MCF 10A (cell line): ENCODE data around the gene KCNAB1. TPM values are rescaled to one million over a fixed set of nuclear protein-coding genes. Genes with fewer than 3 reads are reported as not detected.

Experiments
- BruUV-seq: library from RNA; stranded (reverse); fragments of 400-500 nt; replicated peaks from 2 replicates; lab custom pipeline; 2021; lab: Mats Ljungman, UMichigan
- CTCF ChIA-PET: fragments of 300-600 bp; sonication (Branson Sonifier 250); formaldehyde crosslinking; extraction: SDS; loops from one replicate; lab custom pipeline; 2021; ENCODE audit warnings: antibody characterized with exemption, inconsistent platforms; lab: Yijun Ruan, JAX
- POLR2A ChIA-PET: fragments of 300-600, 350-650 bp; sonication (Branson Sonifier 250); formaldehyde crosslinking; extraction: SDS; loops from one replicate; lab custom pipeline; 2020; ENCODE audit warnings: antibody characterized with exemption, inconsistent platforms; lab: Yijun Ruan, JAX
- DNase-seq: peaks from one replicate; pipeline ENCODE4 v3.0.0-alpha.2; 2018; ENCODE audit not compliant: unreplicated experiment
- H3K27ac Mint-ChIP-seq: one replicate; pipeline ENCODE4 v1.8.0; 2022; ENCODE audit warnings: mild to moderate bottlenecking, low read depth, mixed read lengths; ENCODE audit not compliant: unreplicated experiment
- H3K27me3 Mint-ChIP-seq: one replicate; pipeline ENCODE4 v1.8.0; 2022; ENCODE audit warnings: mixed read lengths; ENCODE audit not compliant: insufficient read depth, unreplicated experiment
- H3K36me3 Mint-ChIP-seq: one replicate; pipeline ENCODE4 v1.8.0; 2022; ENCODE audit warnings: mild to moderate bottlenecking, moderate library complexity, mixed read lengths; ENCODE audit not compliant: insufficient read depth, unreplicated experiment
- H3K4me1 Mint-ChIP-seq: one replicate; pipeline ENCODE4 v1.8.0; 2022; ENCODE audit warnings: mixed read lengths; ENCODE audit not compliant: insufficient read depth, unreplicated experiment
- H3K4me3 Mint-ChIP-seq: one replicate; pipeline ENCODE4 v1.8.0; 2022; ENCODE audit warnings: mild to moderate bottlenecking, moderate library complexity, mixed read lengths; ENCODE audit not compliant: unreplicated experiment
- H3K9me3 Mint-ChIP-seq: one replicate; pipeline ENCODE4 v1.8.0; 2022; ENCODE audit warnings: mixed read lengths; ENCODE audit not compliant: unreplicated experiment
- CTCF ChIP-seq: fragments of 200-600 bp; IDR thresholded peaks from one replicate; pipeline ENCODE4 v1.8.0; 2022; ENCODE audit warnings: antibody characterized with exemption, mild to moderate bottlenecking; ENCODE audit not compliant: unreplicated experiment
- intact Hi-C: fragments of 100-400 bp; cut with micrococcal nuclease; formaldehyde crosslinking; loops from 2 replicates; pipeline ENCODE4 v1.14.1; 2022
- total RNA-seq: library from RNA; stranded (reverse); gene quantifications from 2 replicates; pipeline ENCODE4 v1.2.3, GENCODE V29; 2022

KCNAB1 gene
- total RNA-seq, 1 experiment from 2014 or later, result 0.44 TPM

DNA sequence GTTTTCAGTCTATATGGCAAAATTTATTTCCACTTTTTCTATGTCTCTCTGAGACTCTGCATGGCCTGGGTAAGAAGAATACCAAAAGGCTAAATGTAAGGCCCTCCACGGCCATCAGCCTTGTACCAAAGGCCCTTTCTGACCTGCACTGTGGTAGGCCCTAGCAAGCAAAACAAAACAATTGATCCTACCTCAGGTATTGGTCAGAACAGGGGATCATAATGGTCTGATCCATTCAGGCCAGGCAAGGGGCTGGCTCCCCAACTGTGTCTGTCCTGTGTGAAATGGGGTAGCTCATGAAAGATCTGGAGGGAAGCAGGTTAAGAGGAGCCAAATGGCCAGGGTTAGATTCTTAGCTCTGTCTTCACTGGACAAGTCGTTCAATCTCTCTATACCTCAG lies 253.3 kb downstream of the KCNAB1 start:
- Mint-ChIP-seq H3K27ac (no peak overlapping the region), H3K36me3 (no peaks in the 10 kb centered on the region), H3K4me3 (no peak overlapping the region), H3K9me3 (no peaks in the 10 kb centered on the region), H3K4me1 (no peaks in the 10 kb centered on the region), H3K27me3 (peaks cover 54% of the 10 kb centered on the region)
- DNase-seq, result no peak
- no TSS peak for BruUV-seq
- intact Hi-C loops, result no loop called here
- CTCF ChIA-PET, result interaction anchor here (0.6 to 0.7 kb wide), 2 partner anchors 10 to 169 kb away, joined by 3 to 4 read pairs; no protein-coding TSS in a partner anchor
- TF ChIP-seq CTCF, result no peak
- POLR2A ChIA-PET, result no interaction called here

DNA sequence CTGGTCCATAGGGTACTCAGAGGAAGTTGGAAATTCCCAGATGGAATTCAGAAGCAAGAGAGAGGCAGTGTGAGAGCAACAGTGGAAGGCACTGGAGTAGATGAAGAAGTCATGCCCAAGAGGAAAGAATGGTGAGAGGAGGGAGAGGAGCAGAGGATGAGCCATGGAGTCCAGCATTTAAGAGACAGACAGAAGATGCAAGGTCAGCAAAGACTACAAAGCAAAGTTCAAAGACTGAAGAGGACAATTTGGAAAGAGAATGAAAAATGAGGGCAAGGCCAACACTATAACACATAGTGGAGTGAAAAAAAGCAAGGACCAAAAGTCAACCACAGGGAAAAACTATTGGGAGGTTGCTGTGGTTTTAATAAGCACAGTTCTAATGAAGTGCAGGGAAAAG lies 255.8 kb downstream of the KCNAB1 start:
- TF ChIP-seq CTCF, result no peak
- ChIA-PET POLR2A (no interaction called here), CTCF (no interaction called here)
- no peaks in the 10 kb centered on the region for H3K36me3 Mint-ChIP-seq
- no peaks in the 10 kb centered on the region for H3K4me1 Mint-ChIP-seq
- intact Hi-C loops, result no loop called here
- no TSS peak for BruUV-seq
- H3K27me3 Mint-ChIP-seq, result peaks cover 57% of the 10 kb centered on the region
- no peak for DNase-seq
- no peak overlapping the region for H3K4me3 Mint-ChIP-seq
- no peak overlapping the region for H3K27ac Mint-ChIP-seq
- H3K9me3 Mint-ChIP-seq, result no peaks in the 10 kb centered on the region

DNA sequence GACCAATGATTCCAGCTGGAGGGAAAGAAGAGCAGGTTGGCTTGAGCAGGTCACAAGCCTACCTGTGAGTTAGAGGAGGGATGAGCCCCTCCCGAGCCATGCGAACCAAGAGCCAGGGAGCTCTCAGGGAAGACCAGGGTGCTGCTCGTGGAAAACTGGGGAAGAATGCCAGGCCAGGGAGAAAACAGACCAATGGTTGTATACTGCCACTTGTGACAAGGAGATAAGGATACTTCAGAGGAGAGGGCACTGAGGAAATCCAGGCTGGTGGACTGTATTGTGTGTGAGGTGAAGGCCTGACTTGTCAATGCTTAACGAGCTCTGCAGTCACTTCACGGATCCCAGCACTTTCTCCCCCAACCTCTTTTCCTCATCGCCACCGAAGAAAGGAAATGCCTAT lies 256.9 kb downstream of the KCNAB1 start:
- intact Hi-C loops, result no loop called here

DNA sequence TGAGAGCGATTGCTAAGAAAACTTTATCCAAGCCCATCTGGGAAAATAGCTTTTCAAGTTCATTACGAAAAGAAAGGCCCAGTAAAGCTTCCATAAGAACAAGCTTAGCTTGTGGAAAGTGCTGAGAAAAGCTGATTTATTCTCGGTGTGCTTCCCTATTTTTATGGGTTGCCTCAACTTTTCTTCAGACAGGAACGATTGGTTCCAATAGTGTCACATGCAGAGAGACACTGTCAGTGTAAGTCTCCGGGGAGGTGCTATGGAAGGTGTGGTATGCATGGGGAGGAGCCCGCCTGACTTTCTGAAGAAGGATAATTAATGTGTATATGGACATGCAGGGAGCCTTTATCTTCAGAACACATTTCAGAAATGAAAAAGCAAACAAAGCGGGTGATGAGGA lies 257.3 kb downstream of the KCNAB1 start:
- Mint-ChIP-seq H3K9me3 (no peaks in the 10 kb centered on the region), H3K27me3 (peaks cover 57% of the 10 kb centered on the region), H3K27ac (no peak overlapping the region), H3K4me1 (no peaks in the 10 kb centered on the region), H3K36me3 (no peaks in the 10 kb centered on the region), H3K4me3 (no peak overlapping the region)
- CTCF ChIA-PET, result interaction anchor here (0.7 to 0.9 kb wide), 4 partner anchors 20 to 225 kb away, joined by 3 to 4 read pairs (median 3); no protein-coding TSS in a partner anchor
- POLR2A ChIA-PET, result no interaction called here
- no peak for TF ChIP-seq CTCF
- no peak for DNase-seq
- intact Hi-C loops, result no loop called here
- no TSS peak for BruUV-seq

More for the DNA sequence above, 256.9 kb downstream of the KCNAB1 start:
- POLR2A ChIA-PET, result no interaction called here
- Mint-ChIP-seq H3K27ac (no peak overlapping the region), H3K27me3 (peaks cover 57% of the 10 kb centered on the region), H3K36me3 (no peaks in the 10 kb centered on the region), H3K9me3 (no peaks in the 10 kb centered on the region), H3K4me1 (no peaks in the 10 kb centered on the region), H3K4me3 (no peak overlapping the region)
- DNase-seq, result no peak
- no peak for TF ChIP-seq CTCF
- BruUV-seq, result no TSS peak
- CTCF ChIA-PET, result interaction anchor here (0.7 to 0.9 kb wide), 4 partner anchors 21 to 225 kb away, joined by 3 to 4 read pairs (median 3); no protein-coding TSS in a partner anchor
